ENCODE measurements around the gene CCDC71. TPM values are rescaled to one million over a fixed set of nuclear protein-coding genes. Genes with fewer than 3 reads are reported as not detected.

Gene CCDC71
- total and polyA plus RNA-seq, 9 of the 15 experiments (the other 6 are each of a cell fraction or from before 2014, with no cell fraction given), result 0.13 to 19.3 (median 14.3) TPM

DNA sequence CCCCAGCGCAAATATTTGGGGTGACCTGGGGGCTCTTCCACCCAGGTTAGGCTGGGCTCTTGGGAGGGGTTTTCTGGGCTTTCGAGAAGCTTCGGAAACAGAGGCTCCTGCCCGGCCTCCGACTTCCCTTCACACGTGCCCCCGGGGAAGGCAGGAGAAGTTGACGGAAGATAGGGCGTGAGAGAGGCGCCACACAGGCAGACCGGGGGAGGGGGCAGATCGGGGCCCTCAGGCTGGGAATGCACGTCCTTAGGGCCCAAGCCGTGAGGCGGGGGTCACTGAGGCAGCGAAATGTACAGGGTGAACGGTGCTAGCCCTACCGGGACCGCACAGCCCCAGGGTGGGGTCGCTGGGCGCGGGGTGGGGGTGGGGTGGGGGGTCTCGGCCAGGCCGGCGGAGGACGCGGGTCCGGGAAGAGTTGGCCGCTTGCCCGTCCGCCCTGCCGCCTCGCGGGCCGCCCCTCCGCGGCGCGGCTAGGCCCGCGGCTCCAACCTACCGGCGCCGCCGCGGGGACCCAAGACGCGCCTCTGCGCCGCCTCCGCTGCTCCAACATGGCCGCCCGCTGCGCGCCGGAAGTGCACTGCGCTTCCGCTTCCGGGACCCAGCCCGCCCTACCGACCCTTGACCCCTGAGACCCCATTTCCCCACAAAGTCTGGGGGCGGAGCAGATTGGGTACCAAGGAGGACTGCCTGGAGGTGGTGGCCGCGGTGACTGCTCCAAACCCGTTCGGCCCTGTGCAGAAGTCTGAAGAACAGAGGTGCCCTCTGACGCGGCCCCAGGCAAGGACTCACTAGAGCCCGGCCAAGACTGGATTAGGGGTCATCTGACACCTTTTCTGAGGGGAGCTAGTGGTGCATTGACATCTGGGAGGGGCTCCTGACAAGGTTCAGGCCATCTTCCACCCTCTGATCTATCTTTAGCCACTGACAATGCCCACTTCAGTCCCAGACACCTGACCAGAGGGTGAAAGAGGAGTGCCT lies at the start of gene CCDC71 (continued):
- 0 out of 2 replicates have a peak, but pooled peaks have one; percentile 16 for TF ChIP-seq TOE1 (IDR thresholded peaks at IDR 0.05; ENCODE audit: borderline replicate concordance)
- TF ChIP-seq TOE1 (CRISPR knock-in tag; IDR thresholded peaks at IDR 0.05; ENCODE audit: borderline replicate concordance, low read depth), result no peak
- no peak for TF ChIP-seq ILK (tag; IDR thresholded peaks at IDR 0.05; ENCODE audit: borderline replicate concordance, low read depth)
- TF ChIP-seq, protein P1, sequence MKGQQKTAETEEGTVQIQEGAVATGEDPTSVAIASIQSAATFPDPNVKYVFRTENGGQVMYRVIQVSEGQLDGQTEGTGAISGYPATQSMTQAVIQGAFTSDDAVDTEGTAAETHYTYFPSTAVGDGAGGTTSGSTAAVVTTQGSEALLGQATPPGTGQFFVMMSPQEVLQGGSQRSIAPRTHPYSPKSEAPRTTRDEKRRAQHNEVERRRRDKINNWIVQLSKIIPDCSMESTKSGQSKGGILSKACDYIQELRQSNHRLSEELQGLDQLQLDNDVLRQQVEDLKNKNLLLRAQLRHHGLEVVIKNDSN (CRISPR knock-in tag; IDR thresholded peaks at IDR 0.05), result peak; percentile 31; the same call in 1 of the 2 replicates
- peak; percentile 86 for TF ChIP-seq POLR2G (IDR thresholded peaks at IDR 0.05; ENCODE audit: low read depth, low read length)
- peak; percentile 49; the same call in 1 of the 2 replicates for TF ChIP-seq C11orf30 (IDR thresholded peaks at IDR 0.05; ENCODE audit: low read depth)
- TF ChIP-seq, protein P2, sequence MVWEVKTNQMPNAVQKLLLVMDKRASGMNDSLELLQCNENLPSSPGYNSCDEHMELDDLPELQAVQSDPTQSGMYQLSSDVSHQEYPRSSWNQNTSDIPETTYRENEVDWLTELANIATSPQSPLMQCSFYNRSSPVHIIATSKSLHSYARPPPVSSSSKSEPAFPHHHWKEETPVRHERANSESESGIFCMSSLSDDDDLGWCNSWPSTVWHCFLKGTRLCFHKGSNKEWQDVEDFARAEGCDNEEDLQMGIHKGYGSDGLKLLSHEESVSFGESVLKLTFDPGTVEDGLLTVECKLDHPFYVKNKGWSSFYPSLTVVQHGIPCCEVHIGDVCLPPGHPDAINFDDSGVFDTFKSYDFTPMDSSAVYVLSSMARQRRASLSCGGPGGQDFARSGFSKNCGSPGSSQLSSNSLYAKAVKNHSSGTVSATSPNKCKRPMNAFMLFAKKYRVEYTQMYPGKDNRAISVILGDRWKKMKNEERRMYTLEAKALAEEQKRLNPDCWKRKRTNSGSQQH (CRISPR knock-in tag; IDR thresholded peaks at IDR 0.05), result no peak
- peak; percentile 21 to 86; a peak in 1 of 3 replicates for TF ChIP-seq CBX3 (IDR thresholded peaks at IDR 0.05; ENCODE audit: borderline replicate concordance in 1 of 2, low read length in 2 of 2)
- TF ChIP-seq ZNF696 (CRISPR knock-in tag; conservative IDR thresholded peaks at IDR 0.05), result no peak
- TF ChIP-seq ETV1 (tag; conservative IDR thresholded peaks at IDR 0.05; ENCODE audit: low read depth), result peak; percentile 56
- TF ChIP-seq U2AF1 (optimal IDR thresholded peaks at IDR 0.05; ENCODE audit: low read depth, low read length), result no peak
- no peak for TF ChIP-seq ZNF146 (CRISPR knock-in tag; IDR thresholded peaks at IDR 0.05; ENCODE audit: unreplicated experiment)
- TF ChIP-seq SP2 (IDR thresholded peaks at IDR 0.05; ENCODE audit: extremely low read depth, low read depth, low read length, poor library complexity, severe bottlenecking), result peak; percentile 8
- TF ChIP-seq ZSCAN32 (CRISPR knock-in tag; IDR thresholded peaks at IDR 0.05), result no peak
- TF ChIP-seq, protein P3, sequence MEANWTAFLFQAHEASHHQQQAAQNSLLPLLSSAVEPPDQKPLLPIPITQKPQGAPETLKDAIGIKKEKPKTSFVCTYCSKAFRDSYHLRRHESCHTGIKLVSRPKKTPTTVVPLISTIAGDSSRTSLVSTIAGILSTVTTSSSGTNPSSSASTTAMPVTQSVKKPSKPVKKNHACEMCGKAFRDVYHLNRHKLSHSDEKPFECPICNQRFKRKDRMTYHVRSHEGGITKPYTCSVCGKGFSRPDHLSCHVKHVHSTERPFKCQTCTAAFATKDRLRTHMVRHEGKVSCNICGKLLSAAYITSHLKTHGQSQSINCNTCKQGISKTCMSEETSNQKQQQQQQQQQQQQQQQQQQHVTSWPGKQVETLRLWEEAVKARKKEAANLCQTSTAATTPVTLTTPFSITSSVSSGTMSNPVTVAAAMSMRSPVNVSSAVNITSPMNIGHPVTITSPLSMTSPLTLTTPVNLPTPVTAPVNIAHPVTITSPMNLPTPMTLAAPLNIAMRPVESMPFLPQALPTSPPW (CRISPR knock-in tag; IDR thresholded peaks at IDR 0.05), result peak; percentile 55
- TF ChIP-seq, protein P4, sequence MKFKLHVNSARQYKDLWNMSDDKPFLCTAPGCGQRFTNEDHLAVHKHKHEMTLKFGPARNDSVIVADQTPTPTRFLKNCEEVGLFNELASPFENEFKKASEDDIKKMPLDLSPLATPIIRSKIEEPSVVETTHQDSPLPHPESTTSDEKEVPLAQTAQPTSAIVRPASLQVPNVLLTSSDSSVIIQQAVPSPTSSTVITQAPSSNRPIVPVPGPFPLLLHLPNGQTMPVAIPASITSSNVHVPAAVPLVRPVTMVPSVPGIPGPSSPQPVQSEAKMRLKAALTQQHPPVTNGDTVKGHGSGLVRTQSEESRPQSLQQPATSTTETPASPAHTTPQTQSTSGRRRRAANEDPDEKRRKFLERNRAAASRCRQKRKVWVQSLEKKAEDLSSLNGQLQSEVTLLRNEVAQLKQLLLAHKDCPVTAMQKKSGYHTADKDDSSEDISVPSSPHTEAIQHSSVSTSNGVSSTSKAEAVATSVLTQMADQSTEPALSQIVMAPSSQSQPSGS (CRISPR knock-in tag; IDR thresholded peaks at IDR 0.05), result no peak
- TF ChIP-seq, protein P5, sequence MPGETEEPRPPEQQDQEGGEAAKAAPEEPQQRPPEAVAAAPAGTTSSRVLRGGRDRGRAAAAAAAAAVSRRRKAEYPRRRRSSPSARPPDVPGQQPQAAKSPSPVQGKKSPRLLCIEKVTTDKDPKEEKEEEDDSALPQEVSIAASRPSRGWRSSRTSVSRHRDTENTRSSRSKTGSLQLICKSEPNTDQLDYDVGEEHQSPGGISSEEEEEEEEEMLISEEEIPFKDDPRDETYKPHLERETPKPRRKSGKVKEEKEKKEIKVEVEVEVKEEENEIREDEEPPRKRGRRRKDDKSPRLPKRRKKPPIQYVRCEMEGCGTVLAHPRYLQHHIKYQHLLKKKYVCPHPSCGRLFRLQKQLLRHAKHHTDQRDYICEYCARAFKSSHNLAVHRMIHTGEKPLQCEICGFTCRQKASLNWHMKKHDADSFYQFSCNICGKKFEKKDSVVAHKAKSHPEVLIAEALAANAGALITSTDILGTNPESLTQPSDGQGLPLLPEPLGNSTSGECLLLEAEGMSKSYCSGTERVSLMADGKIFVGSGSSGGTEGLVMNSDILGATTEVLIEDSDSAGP (CRISPR knock-in tag; IDR thresholded peaks at IDR 0.05), result no peak
- peak; percentile 29; the same call in 1 of the 2 replicates for TF ChIP-seq ZBTB17 (CRISPR knock-in tag; IDR thresholded peaks at IDR 0.05)
- TF ChIP-seq RBM25 (IDR thresholded peaks at IDR 0.05; ENCODE audit: low read depth, low read length, severe bottlenecking), result peak; percentile 90
